SK-N-SH (cell line): ENCODE data around the gene CMTM1.

ENCODE experiments used
- EZH2phosphoT487 ChIP-seq: fragments of 200-600 bp; sonication (generic); IDR thresholded peaks from 2 replicates; pipeline ENCODE4 v1.6.1; 2017; ENCODE audit warnings: low read depth, mixed run types, mild to moderate bottlenecking, antibody characterized with exemption, moderate library complexity, borderline replicate concordance
- POLR2AphosphoS5 ChIP-seq: IDR thresholded peaks from 2 replicates; pipeline ENCODE4 v1.6.1; 2012; ENCODE audit warnings: low read depth, low read length
- RFX5 ChIP-seq: IDR thresholded peaks from 2 replicates; pipeline ENCODE4 v1.6.1; 2012; ENCODE audit warnings: mild to moderate bottlenecking, improper control_type of control experiment, low read length
- RXRA ChIP-seq: IDR thresholded peaks from 2 replicates; pipeline ENCODE4 v1.4.0; 2012; ENCODE audit warnings: low read depth, mild to moderate bottlenecking, borderline replicate concordance
- SIN3A ChIP-seq: IDR thresholded peaks from 2 replicates; pipeline ENCODE4 v1.6.1; 2012; ENCODE audit warnings: low read depth, mild to moderate bottlenecking, low read length, moderate library complexity, borderline replicate concordance
- YY1 ChIP-seq: IDR thresholded peaks from 2 replicates; pipeline ENCODE4 v1.4.0; 2012; ENCODE audit warnings: low read depth, mild to moderate bottlenecking
- TF ChIP-seq, protein P1 (sequence below): fragments of 200-600 bp; sonication (generic); IDR thresholded peaks from 2 replicates; pipeline ENCODE4 v1.6.1; 2017; ENCODE audit warnings: antibody characterized with exemption, mild to moderate bottlenecking, moderate library complexity
- TF ChIP-seq, protein P2 (sequence below): IDR thresholded peaks from 2 replicates; pipeline ENCODE4 v1.6.1; 2012; ENCODE audit warnings: mild to moderate bottlenecking, low read depth, low read length, moderate library complexity
- TF ChIP-seq, protein P3 (sequence below): IDR thresholded peaks from 2 replicates; pipeline ENCODE4 v1.4.0; 2012; ENCODE audit warnings: low read depth, borderline replicate concordance
- TF ChIP-seq, protein P4 (sequence below): IDR thresholded peaks from 2 replicates; pipeline ENCODE4 v1.4.0; 2012; ENCODE audit warnings: low read depth

DNA sequence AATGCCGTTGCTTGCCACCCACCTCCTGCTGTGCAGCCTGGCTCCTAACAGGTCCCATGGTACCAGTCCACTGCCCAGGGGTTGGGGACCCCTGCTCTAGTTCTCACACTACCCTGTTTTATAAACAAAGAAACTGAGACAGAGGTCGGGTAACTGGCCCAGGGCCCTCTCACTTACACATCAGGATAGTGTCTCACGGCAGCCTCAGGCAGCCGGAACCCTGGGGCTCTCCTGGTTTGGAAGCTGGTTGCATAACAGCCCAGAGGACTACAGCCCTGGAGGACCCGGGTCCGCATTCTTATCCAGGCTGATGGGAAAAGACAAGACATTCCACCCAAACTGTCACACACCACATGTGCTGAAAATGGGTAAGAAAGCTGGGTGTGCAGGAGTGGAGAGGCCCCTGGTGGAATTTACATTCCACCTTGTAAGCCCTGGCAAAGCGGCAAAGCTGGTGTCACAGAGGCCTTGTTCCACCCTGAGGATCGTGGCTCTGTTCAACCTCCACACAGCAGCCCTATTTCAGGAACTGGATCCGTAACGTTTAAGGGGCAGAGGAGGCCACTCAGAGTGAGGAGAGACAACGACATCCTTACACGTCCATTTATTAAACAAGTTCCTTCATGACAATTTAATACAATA, 48.0 kb downstream of the CMTM1 start:
- TF ChIP-seq RXRA (no peak), EZH2phosphoT487 (no peak), POLR2AphosphoS5 (no peak), YY1 (no peak), SIN3A (no peak), RFX5 (no peak)
- TF ChIP-seq, protein P1, sequence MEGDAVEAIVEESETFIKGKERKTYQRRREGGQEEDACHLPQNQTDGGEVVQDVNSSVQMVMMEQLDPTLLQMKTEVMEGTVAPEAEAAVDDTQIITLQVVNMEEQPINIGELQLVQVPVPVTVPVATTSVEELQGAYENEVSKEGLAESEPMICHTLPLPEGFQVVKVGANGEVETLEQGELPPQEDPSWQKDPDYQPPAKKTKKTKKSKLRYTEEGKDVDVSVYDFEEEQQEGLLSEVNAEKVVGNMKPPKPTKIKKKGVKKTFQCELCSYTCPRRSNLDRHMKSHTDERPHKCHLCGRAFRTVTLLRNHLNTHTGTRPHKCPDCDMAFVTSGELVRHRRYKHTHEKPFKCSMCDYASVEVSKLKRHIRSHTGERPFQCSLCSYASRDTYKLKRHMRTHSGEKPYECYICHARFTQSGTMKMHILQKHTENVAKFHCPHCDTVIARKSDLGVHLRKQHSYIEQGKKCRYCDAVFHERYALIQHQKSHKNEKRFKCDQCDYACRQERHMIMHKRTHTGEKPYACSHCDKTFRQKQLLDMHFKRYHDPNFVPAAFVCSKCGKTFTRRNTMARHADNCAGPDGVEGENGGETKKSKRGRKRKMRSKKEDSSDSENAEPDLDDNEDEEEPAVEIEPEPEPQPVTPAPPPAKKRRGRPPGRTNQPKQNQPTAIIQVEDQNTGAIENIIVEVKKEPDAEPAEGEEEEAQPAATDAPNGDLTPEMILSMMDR: no peak
- TF ChIP-seq, protein P2, sequence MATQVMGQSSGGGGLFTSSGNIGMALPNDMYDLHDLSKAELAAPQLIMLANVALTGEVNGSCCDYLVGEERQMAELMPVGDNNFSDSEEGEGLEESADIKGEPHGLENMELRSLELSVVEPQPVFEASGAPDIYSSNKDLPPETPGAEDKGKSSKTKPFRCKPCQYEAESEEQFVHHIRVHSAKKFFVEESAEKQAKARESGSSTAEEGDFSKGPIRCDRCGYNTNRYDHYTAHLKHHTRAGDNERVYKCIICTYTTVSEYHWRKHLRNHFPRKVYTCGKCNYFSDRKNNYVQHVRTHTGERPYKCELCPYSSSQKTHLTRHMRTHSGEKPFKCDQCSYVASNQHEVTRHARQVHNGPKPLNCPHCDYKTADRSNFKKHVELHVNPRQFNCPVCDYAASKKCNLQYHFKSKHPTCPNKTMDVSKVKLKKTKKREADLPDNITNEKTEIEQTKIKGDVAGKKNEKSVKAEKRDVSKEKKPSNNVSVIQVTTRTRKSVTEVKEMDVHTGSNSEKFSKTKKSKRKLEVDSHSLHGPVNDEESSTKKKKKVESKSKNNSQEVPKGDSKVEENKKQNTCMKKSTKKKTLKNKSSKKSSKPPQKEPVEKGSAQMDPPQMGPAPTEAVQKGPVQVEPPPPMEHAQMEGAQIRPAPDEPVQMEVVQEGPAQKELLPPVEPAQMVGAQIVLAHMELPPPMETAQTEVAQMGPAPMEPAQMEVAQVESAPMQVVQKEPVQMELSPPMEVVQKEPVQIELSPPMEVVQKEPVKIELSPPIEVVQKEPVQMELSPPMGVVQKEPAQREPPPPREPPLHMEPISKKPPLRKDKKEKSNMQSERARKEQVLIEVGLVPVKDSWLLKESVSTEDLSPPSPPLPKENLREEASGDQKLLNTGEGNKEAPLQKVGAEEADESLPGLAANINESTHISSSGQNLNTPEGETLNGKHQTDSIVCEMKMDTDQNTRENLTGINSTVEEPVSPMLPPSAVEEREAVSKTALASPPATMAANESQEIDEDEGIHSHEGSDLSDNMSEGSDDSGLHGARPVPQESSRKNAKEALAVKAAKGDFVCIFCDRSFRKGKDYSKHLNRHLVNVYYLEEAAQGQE: no peak
- TF ChIP-seq, protein P3, sequence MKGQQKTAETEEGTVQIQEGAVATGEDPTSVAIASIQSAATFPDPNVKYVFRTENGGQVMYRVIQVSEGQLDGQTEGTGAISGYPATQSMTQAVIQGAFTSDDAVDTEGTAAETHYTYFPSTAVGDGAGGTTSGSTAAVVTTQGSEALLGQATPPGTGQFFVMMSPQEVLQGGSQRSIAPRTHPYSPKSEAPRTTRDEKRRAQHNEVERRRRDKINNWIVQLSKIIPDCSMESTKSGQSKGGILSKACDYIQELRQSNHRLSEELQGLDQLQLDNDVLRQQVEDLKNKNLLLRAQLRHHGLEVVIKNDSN: no peak
- TF ChIP-seq, protein P4, sequence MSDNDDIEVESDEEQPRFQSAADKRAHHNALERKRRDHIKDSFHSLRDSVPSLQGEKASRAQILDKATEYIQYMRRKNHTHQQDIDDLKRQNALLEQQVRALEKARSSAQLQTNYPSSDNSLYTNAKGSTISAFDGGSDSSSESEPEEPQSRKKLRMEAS: no peak
